Measurements from ENCODE around the gene RDH11.

GRCh38 chr14:67650151-67650550 is 45.4 kb downstream of the RDH11 start:
- no peak for TF ChIP-seq CTCF (IDR thresholded peaks at IDR 0.05)
- no peak for TF ChIP-seq POLR2A (IDR thresholded peaks at IDR 0.05)
